AG04449 (cell line): ENCODE measurements around the gene TTC14.

ENCODE experiments used
- CTCF ChIA-PET: fragments of 350-600 bp; formaldehyde crosslinking; extraction: SDS; loops from one replicate; lab custom pipeline; 2021; ENCODE audit warnings: antibody characterized with exemption; lab: Yijun Ruan, JAX
- POLR2A ChIA-PET: fragments of 400-600, 350-600 bp; formaldehyde crosslinking; extraction: SDS; loops from one replicate; lab custom pipeline; 2020; ENCODE audit warnings: antibody characterized with exemption, inconsistent platforms; lab: Yijun Ruan, JAX
- DNase-seq: peaks from one replicate; pipeline ENCODE4 v3.0.0-alpha.2; 2010; ENCODE audit warnings: low read depth, low spot score
- H3K4me3 ChIP-seq: 2 replicates; pipeline ENCODE4 v1.5.1; 2011; ENCODE audit warnings: low read depth, mild to moderate bottlenecking, control low read depth, low read length
- CTCF ChIP-seq: IDR thresholded peaks from one replicate; pipeline ENCODE4 v1.5.1; 2011; ENCODE audit warnings: mild to moderate bottlenecking, moderate library complexity, low read length, control low read depth, inconsistent platforms; ENCODE audit not compliant: insufficient read depth; ENCODE audit errors: missing control alignments

Gene TTC14

GRCh38 chr3:180601688-180602666, at the start of gene TTC14:
TSS of gene TTC14 (plus strand) at chr3:180602163. CDS start at chr3:180602262, 99 bp downstream.
- peak; percentile 63 for DNase-seq
- no peak for TF ChIP-seq CTCF
- CTCF ChIA-PET, result interaction anchor here (1.2 to 3.5 kb wide), 6 partner anchors 9 to 791 kb away, joined by 3 to 28 read pairs (median 4); no protein-coding TSS in a partner anchor
- POLR2A ChIA-PET, result interaction anchor here (0.6 to 2.2 kb wide), 3 partner anchors 10 to 790 kb away, joined by 3 to 7 read pairs (median 3); no protein-coding TSS in a partner anchor
- peak within 1 kb of the TSS; percentile 86 for H3K4me3 ChIP-seq

GRCh38 chr3:180563406-180563805, 38.6 kb upstream of the TTC14 start:
- no peak for TF ChIP-seq CTCF
- no peak for DNase-seq
- POLR2A ChIA-PET, result no interaction called here
- no peak overlapping the region for H3K4me3 ChIP-seq
- CTCF ChIA-PET, result no interaction called here

GRCh38 chr3:180564676-180565075, 37.3 kb upstream of the TTC14 start:
- CTCF ChIA-PET, result no interaction called here
- DNase-seq, result no peak

GRCh38 chr3:180570238-180570637, 31.7 kb upstream of the TTC14 start:
- H3K4me3 ChIP-seq, result no peak overlapping the region
- TF ChIP-seq CTCF, result no peak
- ChIA-PET POLR2A (no interaction called here), CTCF (no interaction called here)
- DNase-seq, result no peak

More at GRCh38 chr3:180564676-180565075, 37.3 kb upstream of the TTC14 start:
- POLR2A ChIA-PET, result no interaction called here
- TF ChIP-seq CTCF, result no peak
- H3K4me3 ChIP-seq, result no peak overlapping the region

- POLR2A ChIA-PET, result no interaction called here
- DNase-seq, result no peak
- CTCF ChIA-PET, result no interaction called here
These were observed 29.9 kb upstream of the TTC14 start for GRCh38 chr3:180571831-180572598.

More at GRCh38 chr3:180571831-180572598, 29.9 kb upstream of the TTC14 start:
- H3K4me3 ChIP-seq, result no peak overlapping the region
- no peak for TF ChIP-seq CTCF
